Testis (tissue), 2 donors: ENCODE data around the gene ELOVL3.

Source experiments
- POLR2A ChIP-seq: fragments of 450-650 bp; IDR thresholded peaks from one replicate; pipeline ENCODE4 v1.6.1; 2017; ENCODE audit warnings: antibody characterized with exemption, mild to moderate bottlenecking, moderate library complexity
- TF ChIP-seq, protein P1 (sequence below), 3 experiments: fragments of 450-650 bp in 2 of 3; fragments of 200-600 bp in 1 of 3; sonication (generic) in 1 of 3; IDR thresholded peaks; one replicate each; pipeline ENCODE4 v1.5.1; 2016 to 2019; ENCODE audit warnings: antibody characterized with exemption in 3 of 3, mild to moderate bottlenecking in 2 of 3, moderate library complexity in 1 of 3

GRCh38 chr10:102268375-102268888, 42.3 kb downstream of the ELOVL3 start:
- TF ChIP-seq, protein P1, sequence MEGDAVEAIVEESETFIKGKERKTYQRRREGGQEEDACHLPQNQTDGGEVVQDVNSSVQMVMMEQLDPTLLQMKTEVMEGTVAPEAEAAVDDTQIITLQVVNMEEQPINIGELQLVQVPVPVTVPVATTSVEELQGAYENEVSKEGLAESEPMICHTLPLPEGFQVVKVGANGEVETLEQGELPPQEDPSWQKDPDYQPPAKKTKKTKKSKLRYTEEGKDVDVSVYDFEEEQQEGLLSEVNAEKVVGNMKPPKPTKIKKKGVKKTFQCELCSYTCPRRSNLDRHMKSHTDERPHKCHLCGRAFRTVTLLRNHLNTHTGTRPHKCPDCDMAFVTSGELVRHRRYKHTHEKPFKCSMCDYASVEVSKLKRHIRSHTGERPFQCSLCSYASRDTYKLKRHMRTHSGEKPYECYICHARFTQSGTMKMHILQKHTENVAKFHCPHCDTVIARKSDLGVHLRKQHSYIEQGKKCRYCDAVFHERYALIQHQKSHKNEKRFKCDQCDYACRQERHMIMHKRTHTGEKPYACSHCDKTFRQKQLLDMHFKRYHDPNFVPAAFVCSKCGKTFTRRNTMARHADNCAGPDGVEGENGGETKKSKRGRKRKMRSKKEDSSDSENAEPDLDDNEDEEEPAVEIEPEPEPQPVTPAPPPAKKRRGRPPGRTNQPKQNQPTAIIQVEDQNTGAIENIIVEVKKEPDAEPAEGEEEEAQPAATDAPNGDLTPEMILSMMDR (IDR thresholded peaks at IDR 0.05), result no peak
- no peak for TF ChIP-seq POLR2A
